Kidney (tissue), 14 donors: ENCODE data around the gene PFKL. TPM values are rescaled to one million over a fixed set of nuclear protein-coding genes. Genes with fewer than 3 reads are reported as not detected.
A peak's percentile ranks its signal among the peaks of the same experiment; 100 is the strongest.

ENCODE experiments used
- DNase-seq, 5 donors: peaks; one replicate each; pipeline ENCODE4 v3.0.0-alpha.2; 2013 to 2020
- FAIRE-seq: peaks from 2 replicates; lab custom pipeline; 2012; peaks lifted over from hg19 to GRCh38; lab: Jason Lieb, UNC
- H3K27ac ChIP-seq, 2 donors: one replicate each; pipeline ENCODE4 v1.7.0; 2013; ENCODE audit warnings: low read depth in 2 of 2, low read length in 2 of 2, inconsistent platforms in 1 of 2
- H3K27me3 ChIP-seq: one replicate; pipeline ENCODE4 v1.7.1; 2013; ENCODE audit warnings: low read length, inconsistent platforms; ENCODE audit not compliant: control insufficient read depth, insufficient read depth
- H3K36me3 ChIP-seq, 3 donors: one replicate each; pipeline versions ENCODE4 v1.7.0 to v1.7.1; 2013; ENCODE audit warnings: low read length in 3 of 3, control low read depth in 1 of 3, inconsistent platforms in 1 of 3; ENCODE audit not compliant: insufficient read depth in 3 of 3, control insufficient read depth in 2 of 3
- H3K4me1 ChIP-seq, 3 donors: one replicate each; pipeline versions ENCODE4 v1.7.0 to v1.7.1; 2013; ENCODE audit warnings: low read length in 3 of 3, inconsistent platforms in 1 of 3, low read depth in 1 of 3; ENCODE audit not compliant: control insufficient read depth in 2 of 3, insufficient read depth in 2 of 3
- H3K4me3 ChIP-seq, 3 donors: one replicate each; pipeline versions ENCODE4 v1.7.0 to v1.8.1; 2013; ENCODE audit warnings: low read length in 3 of 3, control low read depth in 1 of 3, inconsistent platforms in 1 of 3
- H3K9ac ChIP-seq, 3 donors: one replicate each; pipeline versions ENCODE4 v1.7.0 to v1.7.1; 2013; ENCODE audit warnings: low read length in 3 of 3, control low read depth in 1 of 3, inconsistent platforms in 1 of 3
- H3K9me3 ChIP-seq, 3 donors: one replicate each; pipeline versions ENCODE4 v1.7.0 to v1.7.1; 2013; ENCODE audit warnings: low read length in 3 of 3, control low read depth in 1 of 3, inconsistent platforms in 1 of 3; ENCODE audit not compliant: control insufficient read depth in 2 of 3, insufficient read depth in 1 of 3
- intact Hi-C: fragments of 100-400 bp; cut with DNase I; formaldehyde crosslinking; loops from one replicate; pipeline ENCODE4 v1.11.1; 2022
- polyA plus RNA-seq: library from polyadenylated mRNA; stranded (reverse); fragments of 350-450 nt; fragmentation: Illumina TruSeq; extraction: RNeasy Lipid Tissue Mini Kit (QIAGEN cat#74804); gene quantifications from one replicate; pipeline ENCODE4 v1.2.3, GENCODE V29; 2014; ENCODE audit warnings: low read depth, low replicate concordance; ENCODE audit not compliant: insufficient read depth
- total RNA-seq: library from RNA; stranded (reverse); fragmentation: NEBNext Ultra II Directional; extraction: Animal tissue kit (Norgen Biotek cat#: 25700); gene quantifications from one replicate; pipeline ENCODE4 v1.2.1, GENCODE V29; 2021
- TF ChIP-seq, protein P1 (sequence below): IDR thresholded peaks from 3 replicates; pipeline ENCODE4 v1.5.1; 2012; ENCODE audit warnings: mild to moderate bottlenecking, moderate library complexity, borderline replicate concordance; ENCODE audit not compliant: insufficient read depth; ENCODE audit errors: extremely low read depth
- donor health status: control.
- donor health status: control.
- donor health status: control.
- donor health status: control.
- donor health status: control.
- donor health status: DM: yes; HTN: yes; CAD: no.
- donor health status: Normal renal cell carcinoma (clear cell type).

PFKL gene
- total and polyA plus RNA-seq, 2 donors from 2014 or later: 155 to 197 TPM

DNA sequence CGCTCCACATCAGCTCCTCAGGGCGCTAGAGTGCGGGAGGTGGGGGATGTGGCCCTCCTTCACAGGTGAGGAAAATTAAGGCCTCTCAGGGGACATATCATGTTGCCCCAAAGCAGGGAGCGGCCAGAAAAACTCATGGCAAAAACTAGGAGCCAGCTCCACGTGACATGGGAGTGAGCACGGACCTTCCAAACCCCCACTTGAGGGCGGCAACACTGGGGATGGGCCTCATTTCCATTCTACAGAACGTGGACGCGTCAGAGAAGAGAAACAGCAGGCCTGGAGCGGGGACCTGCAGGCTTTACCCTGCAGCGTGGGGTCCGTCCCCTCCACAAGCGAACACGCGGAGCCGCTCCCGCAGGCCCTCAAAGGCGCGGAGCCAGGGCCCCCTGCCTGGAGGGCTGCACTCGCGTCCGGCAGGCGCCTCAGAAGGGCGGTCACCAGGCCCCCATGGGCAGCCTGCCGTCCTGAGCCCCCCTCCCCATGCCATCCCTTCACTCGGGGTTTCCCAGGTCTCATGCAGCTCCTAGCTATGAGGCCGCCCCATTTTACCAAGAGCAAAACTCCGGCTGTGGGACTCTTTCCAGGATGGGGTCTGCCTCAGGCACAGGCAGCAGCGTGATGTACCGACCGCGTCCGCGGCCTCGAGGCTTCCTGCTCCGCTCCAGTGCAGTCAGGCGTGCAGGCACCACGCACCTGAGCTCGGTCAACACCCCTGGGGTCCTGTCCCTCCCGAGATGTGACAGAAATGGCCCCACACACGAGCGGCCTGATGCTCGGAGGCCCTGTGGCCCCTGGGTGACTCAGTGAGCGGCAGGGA, 33.9 kb downstream of the PFKL start:
- FAIRE-seq: no peak
- intact Hi-C loops: no loop called here
- TF ChIP-seq, protein P1, sequence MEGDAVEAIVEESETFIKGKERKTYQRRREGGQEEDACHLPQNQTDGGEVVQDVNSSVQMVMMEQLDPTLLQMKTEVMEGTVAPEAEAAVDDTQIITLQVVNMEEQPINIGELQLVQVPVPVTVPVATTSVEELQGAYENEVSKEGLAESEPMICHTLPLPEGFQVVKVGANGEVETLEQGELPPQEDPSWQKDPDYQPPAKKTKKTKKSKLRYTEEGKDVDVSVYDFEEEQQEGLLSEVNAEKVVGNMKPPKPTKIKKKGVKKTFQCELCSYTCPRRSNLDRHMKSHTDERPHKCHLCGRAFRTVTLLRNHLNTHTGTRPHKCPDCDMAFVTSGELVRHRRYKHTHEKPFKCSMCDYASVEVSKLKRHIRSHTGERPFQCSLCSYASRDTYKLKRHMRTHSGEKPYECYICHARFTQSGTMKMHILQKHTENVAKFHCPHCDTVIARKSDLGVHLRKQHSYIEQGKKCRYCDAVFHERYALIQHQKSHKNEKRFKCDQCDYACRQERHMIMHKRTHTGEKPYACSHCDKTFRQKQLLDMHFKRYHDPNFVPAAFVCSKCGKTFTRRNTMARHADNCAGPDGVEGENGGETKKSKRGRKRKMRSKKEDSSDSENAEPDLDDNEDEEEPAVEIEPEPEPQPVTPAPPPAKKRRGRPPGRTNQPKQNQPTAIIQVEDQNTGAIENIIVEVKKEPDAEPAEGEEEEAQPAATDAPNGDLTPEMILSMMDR: no peak
- peak in 2 of 5 donors; percentile 31 to 34 for DNase-seq
- H3K9me3 ChIP-seq: no peaks in the 10 kb centered on the region
- peaks cover 0 to 8% (median 2%) of the 10 kb centered on the region in 3 donors for H3K36me3 ChIP-seq
- H3K4me3 ChIP-seq: no peak overlapping the region
- H3K4me1 ChIP-seq: peaks cover 0 to 5% (median 4%) of the 10 kb centered on the region in 3 donors
- H3K27me3 ChIP-seq: no peaks in the 10 kb centered on the region
- no peak overlapping the region for H3K27ac ChIP-seq
- H3K9ac ChIP-seq: no peak overlapping the region

DNA sequence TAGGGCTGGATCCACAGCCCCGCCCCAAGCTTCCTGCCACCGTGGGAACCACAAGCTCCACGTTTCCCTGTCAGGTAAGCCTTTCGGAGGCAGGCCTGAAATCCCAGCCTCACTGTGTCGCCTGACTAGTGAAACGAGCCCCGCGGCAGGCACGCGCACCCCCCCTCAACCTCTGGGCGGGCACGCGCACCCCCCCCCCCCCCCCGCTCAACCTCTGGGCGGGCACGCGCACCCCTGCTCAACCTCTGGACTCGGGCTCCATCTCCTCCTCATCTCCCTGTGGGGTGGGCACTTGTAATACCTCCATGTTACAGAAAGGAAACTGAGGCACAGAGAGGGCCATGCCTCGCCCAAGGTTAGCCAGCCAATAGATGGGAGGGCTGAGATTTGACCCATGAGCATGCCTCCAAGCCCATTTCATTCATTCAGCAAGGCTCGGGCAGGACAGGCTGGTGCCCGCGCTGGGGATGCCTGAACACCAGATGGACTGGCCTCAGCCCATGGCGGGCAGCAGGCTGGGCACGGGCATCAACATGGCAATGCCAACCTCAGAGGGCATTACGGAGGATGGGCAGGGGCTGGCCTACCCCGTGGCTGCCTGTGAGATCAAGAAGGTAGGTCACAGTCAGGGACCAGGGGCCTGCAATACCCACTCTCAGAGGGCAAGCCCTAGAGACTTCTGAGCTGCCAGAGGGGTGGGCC, 34.6 kb downstream of the PFKL start:
- Histone ChIP-seq H3K36me3 (peaks cover 0 to 8% (median 2%) of the 10 kb centered on the region in 3 donors), H3K27ac (no peak overlapping the region), H3K9me3 (no peaks in the 10 kb centered on the region), H3K27me3 (no peaks in the 10 kb centered on the region), H3K4me3 (no peak overlapping the region), H3K4me1 (peaks cover 0 to 5% (median 2%) of the 10 kb centered on the region in 3 donors), H3K9ac (no peak overlapping the region)
- DNase-seq (no peak), FAIRE-seq (no peak)
- intact Hi-C loops: no loop called here
- TF ChIP-seq, protein P1: no peak

DNA sequence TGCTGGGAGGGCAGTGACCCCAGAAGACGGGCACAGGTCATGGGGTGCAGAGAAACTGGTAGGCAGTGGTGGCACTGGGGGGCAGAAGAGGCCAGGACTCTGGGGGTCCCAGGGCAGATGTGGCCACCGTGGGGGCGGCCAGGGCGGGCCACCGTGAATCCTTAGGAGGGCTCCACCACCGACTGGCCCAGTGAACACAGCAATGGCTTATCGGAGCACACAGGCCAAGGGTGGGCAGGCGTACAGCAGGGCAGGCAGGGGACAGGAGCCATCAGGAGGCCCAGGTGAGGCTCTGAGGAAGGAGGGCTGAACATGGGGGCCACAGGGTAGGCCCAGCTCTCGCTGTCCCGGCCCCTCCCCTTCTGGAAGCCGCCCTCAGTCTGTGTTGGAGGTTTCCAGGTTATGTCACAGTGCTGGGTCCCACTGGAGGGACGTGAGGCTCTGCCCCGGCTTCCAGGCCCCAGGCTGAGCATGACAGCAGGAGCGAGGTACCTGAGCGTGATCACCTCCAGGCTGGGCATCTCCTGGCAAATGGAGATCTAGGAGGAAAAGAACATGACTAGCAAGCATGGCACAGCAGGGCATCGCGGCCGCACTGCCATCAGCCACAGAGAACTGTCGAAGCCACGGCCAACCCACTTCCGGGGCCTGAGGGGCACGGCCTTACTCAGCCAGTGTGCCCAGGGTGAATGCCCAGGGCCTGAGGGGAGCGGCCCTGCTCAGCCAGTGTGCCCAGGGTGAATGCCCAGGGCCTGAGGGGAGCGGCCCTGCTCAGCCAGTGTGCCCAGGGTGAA, 35.6 kb downstream of the PFKL start:
- H3K9me3 ChIP-seq: no peaks in the 10 kb centered on the region
- no peak for FAIRE-seq
- peaks cover 0 to 6% (median 5%) of the 10 kb centered on the region in 3 donors for H3K4me1 ChIP-seq
- TF ChIP-seq, protein P1: no peak
- no peak overlapping the region for H3K4me3 ChIP-seq
- no peaks in the 10 kb centered on the region for H3K27me3 ChIP-seq
- no peak for DNase-seq
- H3K27ac ChIP-seq: no peak overlapping the region
- intact Hi-C loops: no loop called here
- peaks cover 0 to 8% (median 2%) of the 10 kb centered on the region in 3 donors for H3K36me3 ChIP-seq
- no peak overlapping the region for H3K9ac ChIP-seq
